HepG2 (cell line): ENCODE data around the gene PCBP4. TPM values are rescaled to one million over a fixed set of nuclear protein-coding genes. Genes with fewer than 3 reads are reported as not detected.

Experiments
- AKAP8 ChIP-seq: sonication (generic); formaldehyde crosslinking; IDR thresholded peaks from 2 replicates; pipeline ENCODE4 v1.5.1; 2020; ENCODE audit warnings: mild to moderate bottlenecking, missing genetic modification reagents
- DZIP1 ChIP-seq: sonication (generic); formaldehyde crosslinking; IDR thresholded peaks from 2 replicates; pipeline ENCODE4 v1.5.0; 2020; ENCODE audit warnings: mild to moderate bottlenecking, missing genetic modification reagents
- HNRNPK ChIP-seq: fragments of 200-400 bp; formaldehyde crosslinking; IDR thresholded peaks from 2 replicates; pipeline ENCODE4 v1.6.1; 2018; ENCODE audit warnings: low read length, low read depth, moderate library complexity, mild to moderate bottlenecking; ENCODE audit not compliant: poor library complexity, severe bottlenecking
- IKZF4 ChIP-seq: sonication (generic); formaldehyde crosslinking; IDR thresholded peaks from 2 replicates; pipeline ENCODE4 v1.5.1; 2020; ENCODE audit warnings: borderline replicate concordance, mild to moderate bottlenecking, low read depth, missing genetic modification reagents; ENCODE audit errors: not compliant biosample characterization
- LBX2 ChIP-seq: sonication (generic); formaldehyde crosslinking; IDR thresholded peaks from 2 replicates; pipeline ENCODE4 v1.5.0; 2020; ENCODE audit warnings: missing genetic modification reagents, mild to moderate bottlenecking, borderline replicate concordance
- MBNL3 ChIP-seq: fragments of 250-450 bp; sonication (Bioruptor Pico); conservative IDR thresholded peaks from 2 replicates; pipeline ENCODE4 v1.8.0; 2022; ENCODE audit warnings: mild to moderate bottlenecking, inconsistent platforms
- RAD21 ChIP-seq: fragments of 450-650 bp; formaldehyde crosslinking; IDR thresholded peaks from 2 replicates; pipeline ENCODE4 v1.5.0; 2020; ENCODE audit warnings: mild to moderate bottlenecking
- SP140L ChIP-seq: sonication (generic); formaldehyde crosslinking; IDR thresholded peaks from 2 replicates; pipeline ENCODE4 v1.4.0; 2020; ENCODE audit warnings: missing genetic modification reagents, borderline replicate concordance
- TOE1 ChIP-seq: sonication (generic); formaldehyde crosslinking; IDR thresholded peaks from 2 replicates; pipeline ENCODE4 v1.4.0; 2020; ENCODE audit warnings: mild to moderate bottlenecking, missing genetic modification reagents
- ZBTB20 ChIP-seq: sonication (generic); formaldehyde crosslinking; IDR thresholded peaks from 2 replicates; pipeline ENCODE4 v1.8.1; 2023; ENCODE audit warnings: missing genetic modification reagents, low read depth, mild to moderate bottlenecking, borderline replicate concordance
- ZBTB8A ChIP-seq: sonication (generic); formaldehyde crosslinking; IDR thresholded peaks from 2 replicates; pipeline ENCODE4 v1.4.0; 2020; ENCODE audit warnings: mild to moderate bottlenecking, low read depth, missing genetic modification reagents, borderline replicate concordance
- ZMYM4 ChIP-seq: sonication (generic); formaldehyde crosslinking; IDR thresholded peaks from 2 replicates; pipeline ENCODE4 v1.8.1; 2023; ENCODE audit warnings: mild to moderate bottlenecking, missing genetic modification reagents
- ZNF121 ChIP-seq: sonication (generic); formaldehyde crosslinking; IDR thresholded peaks from 2 replicates; pipeline ENCODE4 v1.5.0; 2020; ENCODE audit warnings: mild to moderate bottlenecking, missing genetic modification reagents
- ZNF205 ChIP-seq: IDR thresholded peaks from 2 replicates; pipeline ENCODE4 v1.6.1; 2018; ENCODE audit warnings: missing biosample characterization, missing genetic modification reagents
- ZNF235 ChIP-seq: sonication (generic); formaldehyde crosslinking; IDR thresholded peaks from 2 replicates; pipeline ENCODE4 v1.8.1; 2023; ENCODE audit warnings: mild to moderate bottlenecking, missing genetic modification reagents, borderline replicate concordance
- ZNF335 ChIP-seq: sonication (generic); formaldehyde crosslinking; IDR thresholded peaks from 2 replicates; pipeline ENCODE4 v1.4.0; 2020; ENCODE audit warnings: missing genetic modification reagents
- ZNF367 ChIP-seq: sonication (generic); formaldehyde crosslinking; IDR thresholded peaks from 2 replicates; pipeline ENCODE4 v1.4.0; 2020; ENCODE audit warnings: missing genetic modification reagents, borderline replicate concordance
- ZNF414 ChIP-seq: sonication (generic); formaldehyde crosslinking; IDR thresholded peaks from 2 replicates; pipeline ENCODE4 v1.5.0; 2020; ENCODE audit warnings: missing genetic modification reagents
- ZNF441 ChIP-seq: sonication (generic); formaldehyde crosslinking; IDR thresholded peaks from 2 replicates; pipeline ENCODE4 v1.7.0; 2021; ENCODE audit warnings: missing genetic modification reagents, borderline replicate concordance
- polyA plus RNA-seq, 8 experiments: library from polyadenylated mRNA; depleted of rRNA in 3 of 8; stranded (reverse) in 7 of 8; unstranded in 1 of 8; fragments of >200 nt; fragmentation: Illumina TruSeq in 4 of 8; extraction: Trizol in 4 of 8; gene quantifications; 2 replicates each; pipeline versions ENCODE4 v1.2.1 to v1.2.3, GENCODE V29; 2011 to 2016; ENCODE audit warnings: low read depth in 4 of 8, missing spikeins in 1 of 8, mixed read lengths in 1 of 8; ENCODE audit not compliant: insufficient read depth in 1 of 8
- total RNA-seq, 5 experiments: library from RNA; depleted of rRNA; stranded (reverse); fragments of >200 nt; fragmentation: Illumina TruSeq; extraction: Trizol; gene quantifications; 2 replicates each; pipeline ENCODE4 v1.2.3, GENCODE V29; 2016; ENCODE audit warnings: low read depth in 1 of 5

Gene PCBP4
- total and polyA plus RNA-seq, 2 of the 13 experiments (the other 11 are each of a cell fraction or from before 2014, with no cell fraction given), result 36.8 to 51.3 TPM

- TF ChIP-seq ZBTB20 (no peak), TOE1 (CRISPR knock-in tag) (no peak), ZBTB8A (CRISPR knock-in tag) (no peak), RAD21 (peak; percentile 60), HNRNPK (no peak), ZNF414 (CRISPR knock-in tag) (no peak), SP140L (CRISPR knock-in tag) (no peak), ZMYM4 (CRISPR knock-in tag) (no peak; the same call in 1 of the 2 replicates), ZNF235 (CRISPR knock-in tag) (no peak; the same call in 1 of the 2 replicates), ZNF335 (no peak), ZNF441 (CRISPR knock-in tag) (no peak), MBNL3 (CRISPR knock-in tag) (no peak), DZIP1 (CRISPR knock-in tag) (no peak), ZNF205 (no peak), ZNF367 (CRISPR knock-in tag) (no peak), IKZF4 (no peak), ZNF121 (CRISPR knock-in tag) (no peak), AKAP8 (CRISPR knock-in tag) (peak; percentile 76; the same call in 1 of the 2 replicates), LBX2 (CRISPR knock-in tag) (no peak)
Measured at GRCh38 chr3:51974963-51975851, 8.0 kb upstream of the PCBP4 start, which contains the start of gene ABHD14A (continued).
